Heart left ventricle (tissue), 16 donors: ENCODE data around the gene COL23A1. TPM values are rescaled to one million over a fixed set of nuclear protein-coding genes. Genes with fewer than 3 reads are reported as not detected.

ENCODE experiments used
- ATAC-seq, 4 donors: fragments of 200-7000 bp; cut with Tn5 transposase; one replicate each; pipeline ENCODE4 v1.9.1; 2020 to 2022; ENCODE audit warnings: moderate library complexity in 4 of 4, mild to moderate bottlenecking in 3 of 4, moderate number of reproducible peaks in 1 of 4
- DNase-seq, 5 donors: peaks; one replicate each; pipeline ENCODE4 v3.0.0-alpha.2; 2020
- H3K27ac ChIP-seq, 12 donors: fragments of 200-600 bp; sonication (generic) in 4 of 12; one replicate each; pipeline versions ENCODE4 v1.5.0 to v1.8.0; 2016 to 2022; ENCODE audit warnings: mild to moderate bottlenecking in 2 of 12
- H3K27me3 ChIP-seq, 9 donors: fragments of 200-600 bp; sonication (generic) in 2 of 9; one replicate each; pipeline versions ENCODE4 v1.5.1 to v1.8.0; 2016 to 2022; ENCODE audit warnings: mild to moderate bottlenecking in 3 of 9
- H3K36me3 ChIP-seq, 9 donors: fragments of 200-600 bp; sonication (generic) in 2 of 9; one replicate each; pipeline versions ENCODE4 v1.5.0 to v1.8.0; 2018 to 2022; ENCODE audit warnings: mild to moderate bottlenecking in 2 of 9
- H3K4me1 ChIP-seq, 12 donors: fragments of 200-600 bp; sonication (generic) in 4 of 12; one replicate each; pipeline versions ENCODE4 v1.5.0 to v1.8.0; 2016 to 2022; ENCODE audit warnings: mild to moderate bottlenecking in 3 of 12
- H3K4me3 ChIP-seq, 12 donors: fragments of 200-600 bp; sonication (generic) in 4 of 12; one replicate each; pipeline versions ENCODE4 v1.5.0 to v1.8.0; 2017 to 2022; ENCODE audit warnings: mild to moderate bottlenecking in 9 of 12, moderate library complexity in 4 of 12
- H3K9me3 ChIP-seq, 12 donors: fragments of 200-600 bp; sonication (generic) in 4 of 12; one replicate each; pipeline versions ENCODE4 v1.5.0 to v1.8.0; 2016 to 2022; ENCODE audit warnings: mild to moderate bottlenecking in 1 of 12
- POLR2A ChIP-seq, 2 donors: fragments of 450-650 bp; IDR thresholded peaks; one replicate each; pipeline ENCODE4 v1.6.1; 2017; ENCODE audit warnings: antibody characterized with exemption in 2 of 2, mild to moderate bottlenecking in 2 of 2, moderate library complexity in 2 of 2
- WGBS, 4 donors: extraction: QIAGEN DNeasy Blood & Tissue Kit in 2 of 4; methylation state at CpG; one replicate each; pipeline versions ENCODE4 v1.1.5 to v1.1.7; 2013 to 2018; 5-methylcytosine and 5-hydroxymethylcytosine counted together
- intact Hi-C, 10 donors: fragments of 100-400 bp; cut with DNase I; formaldehyde crosslinking; loops; one replicate each; pipeline versions ENCODE4 v1.11.1 to v1.14.2; 2022
- polyA plus RNA-seq, 2 donors: library from polyadenylated mRNA; stranded (reverse); fragments of 200-250 nt; gene quantifications; one replicate each; pipeline ENCODE4 v1.2.3, GENCODE V29; 2013
- total RNA-seq, 9 donors: library from RNA; depleted of rRNA in 2 of 9; stranded (reverse); fragments of >200 nt in 2 of 9; fragmentation: NEBNext Ultra II Directional in 3 of 9; extraction: Animal tissue kit (Norgen Biotek cat#: 25700) in 3 of 9; gene quantifications; one replicate each; pipeline versions ENCODE4 v1.1.0 to v1.2.4, GENCODE V29; 2016 to 2023
- TF ChIP-seq, protein P1 (sequence below), 12 donors: fragments of 200-600 bp; sonication (generic) in 4 of 12; IDR thresholded peaks; one replicate each; pipeline versions ENCODE4 v1.5.0 to v1.8.0; 2018 to 2022; ENCODE audit warnings: antibody characterized with exemption in 12 of 12, mild to moderate bottlenecking in 5 of 12
- donor health status: ischemic (EF 13 %, LVEDD 7.1; RV severe dilation, severe dysfunction).
- donor health status: healthy with polysubstance abuse.
- donor health status: DM: no; HTN: yes; CAD: no.
- donor health status: DM: no; HTN: no; CAD: no.
- donor health status: ischemic (EF 25% LVEDD 6.9; RV normal size, moderate dysfunction).
- donor health status: ischemic (EF 25% LVEDD 5.7; RV mildly dilated, moderate dysfunction).
- donor health status: healthy.
- donor health status: DM: yes; HTN: yes; CAD: no.
- donor health status: ischemic (EF 35%, LVEDD 5.7; RV mildly dilated, moderate dysfunction).
- donor health status: nonischemic (EF 11% LVEDD 7.7; RV severe dilation, severe dysfunction).
- donor health status: DM: yes; HTN: yes; CAD: no.
- donor health status: PGD.
- donor health status: ischemic (EF 29% LVEDD 5.4; RV normal size, mild dysfunction).
- donor health status: nonischemic (EF 23%, LVEDD 6.1; RV moderate dilation, normal function).

Gene COL23A1
- total and polyA plus RNA-seq, 11 donors, result 6.0 to 33.0 (median 18.8) TPM

DNA sequence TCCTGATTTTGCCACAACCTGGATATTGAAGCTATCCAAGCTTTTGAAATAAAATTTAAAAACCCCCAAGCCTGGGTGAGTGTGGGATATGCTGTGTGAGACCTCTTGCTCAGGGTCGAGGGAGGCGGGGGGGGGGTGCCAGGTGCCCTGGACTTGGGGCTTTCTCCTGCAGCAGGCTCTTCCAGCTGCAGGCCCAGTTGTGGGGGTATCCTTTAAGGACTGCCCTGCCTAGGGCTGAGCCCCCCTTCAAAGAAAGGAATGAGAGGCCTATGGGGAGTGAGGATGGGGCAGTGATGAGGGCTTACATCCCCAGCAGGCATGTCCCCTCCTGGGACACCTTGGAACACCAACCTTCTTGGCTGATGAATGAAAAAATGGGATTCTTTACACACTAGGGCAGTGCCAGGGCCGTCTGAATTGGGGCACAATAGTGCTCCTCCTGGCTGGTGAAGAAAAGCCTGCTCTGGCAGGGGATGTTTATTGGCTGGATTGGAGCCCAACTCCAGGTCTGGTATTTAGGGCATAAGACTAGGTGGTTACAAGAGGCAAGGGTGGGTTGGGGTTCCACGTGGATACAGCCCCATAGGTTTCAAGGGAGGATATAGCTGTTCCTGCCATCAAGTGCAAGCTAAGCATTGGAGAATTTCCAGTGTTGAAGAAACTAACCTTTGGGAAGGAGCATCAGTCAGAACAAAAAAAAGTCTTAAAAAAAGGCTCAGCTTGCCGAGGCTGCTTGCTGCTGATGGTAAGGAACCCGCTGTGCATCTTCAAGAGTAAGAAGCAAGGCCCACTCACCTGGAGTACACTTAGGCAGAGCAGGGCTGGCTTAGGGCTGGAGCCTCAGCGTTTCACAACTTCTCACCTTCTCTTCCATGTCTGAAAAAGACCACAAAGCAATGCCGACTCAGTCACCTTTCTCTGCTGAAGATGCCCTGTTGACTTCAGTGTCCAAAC lies 378.8 kb downstream of the COL23A1 start:
- H3K9me3 ChIP-seq, result no peaks in the 10 kb centered on the region
- H3K4me3 ChIP-seq, result no peak overlapping the region
- H3K27me3 ChIP-seq, result no peaks in the 10 kb centered on the region
- ATAC-seq (no peak), DNase-seq (no peak)
- 69 to 77% (median 73%) methylated on average over 8 of the region's 8 CpGs for WGBS, 4 donors
- intact Hi-C loops, result no loop called here
- peaks cover under 1 to 50% (median 16%) of the 10 kb centered on the region in 12 donors for H3K4me1 ChIP-seq
- TF ChIP-seq, protein P1, sequence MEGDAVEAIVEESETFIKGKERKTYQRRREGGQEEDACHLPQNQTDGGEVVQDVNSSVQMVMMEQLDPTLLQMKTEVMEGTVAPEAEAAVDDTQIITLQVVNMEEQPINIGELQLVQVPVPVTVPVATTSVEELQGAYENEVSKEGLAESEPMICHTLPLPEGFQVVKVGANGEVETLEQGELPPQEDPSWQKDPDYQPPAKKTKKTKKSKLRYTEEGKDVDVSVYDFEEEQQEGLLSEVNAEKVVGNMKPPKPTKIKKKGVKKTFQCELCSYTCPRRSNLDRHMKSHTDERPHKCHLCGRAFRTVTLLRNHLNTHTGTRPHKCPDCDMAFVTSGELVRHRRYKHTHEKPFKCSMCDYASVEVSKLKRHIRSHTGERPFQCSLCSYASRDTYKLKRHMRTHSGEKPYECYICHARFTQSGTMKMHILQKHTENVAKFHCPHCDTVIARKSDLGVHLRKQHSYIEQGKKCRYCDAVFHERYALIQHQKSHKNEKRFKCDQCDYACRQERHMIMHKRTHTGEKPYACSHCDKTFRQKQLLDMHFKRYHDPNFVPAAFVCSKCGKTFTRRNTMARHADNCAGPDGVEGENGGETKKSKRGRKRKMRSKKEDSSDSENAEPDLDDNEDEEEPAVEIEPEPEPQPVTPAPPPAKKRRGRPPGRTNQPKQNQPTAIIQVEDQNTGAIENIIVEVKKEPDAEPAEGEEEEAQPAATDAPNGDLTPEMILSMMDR (IDR thresholded peaks at IDR 0.05), result no peak
- TF ChIP-seq POLR2A (IDR thresholded peaks at IDR 0.05), result no peak
- H3K27ac ChIP-seq, result no peak overlapping the region
- H3K36me3 ChIP-seq, result peaks cover 7 to 100% (median 99%) of the 10 kb centered on the region in 9 donors

DNA sequence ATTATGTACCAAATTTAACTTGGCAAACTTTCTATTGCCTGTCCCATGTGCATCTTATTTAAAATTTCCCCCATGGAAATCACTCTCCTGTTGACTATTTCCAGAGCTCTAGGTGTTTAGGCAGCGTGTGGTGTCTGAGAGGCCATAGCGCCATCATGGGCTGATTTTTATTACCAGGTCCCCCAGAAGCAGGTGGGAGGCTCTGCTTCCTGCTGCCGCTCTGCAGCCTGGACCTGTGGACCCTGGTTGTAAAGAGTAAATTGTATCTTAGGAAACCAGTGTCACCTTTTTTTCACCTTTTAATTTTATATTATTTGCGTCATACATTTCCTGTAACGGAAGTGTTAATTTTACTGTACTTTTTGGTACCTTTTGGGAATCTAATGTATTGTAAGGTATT lies 379.5 kb downstream of the COL23A1 start:
- TF ChIP-seq POLR2A (IDR thresholded peaks at IDR 0.05), result no peak
- TF ChIP-seq, protein P1 (IDR thresholded peaks at IDR 0.05), result no peak
- peaks cover 7 to 50% (median 23%) of the 10 kb centered on the region in 12 donors for H3K4me1 ChIP-seq
- no peak overlapping the region for H3K4me3 ChIP-seq
- H3K36me3 ChIP-seq, result peaks cover 7 to 100% (median 96%) of the 10 kb centered on the region in 9 donors
- H3K27me3 ChIP-seq, result no peaks in the 10 kb centered on the region
- DNase-seq, result peak in 1 of 5 donors; percentile 8
- H3K9me3 ChIP-seq, result no peaks in the 10 kb centered on the region
- ATAC-seq, result no peak
- no peak overlapping the region for H3K27ac ChIP-seq
- 89 to 94% (median 93%) methylated on average over 5 of the region's 5 CpGs for WGBS, 4 donors
- intact Hi-C loops, result no loop called here

DNA sequence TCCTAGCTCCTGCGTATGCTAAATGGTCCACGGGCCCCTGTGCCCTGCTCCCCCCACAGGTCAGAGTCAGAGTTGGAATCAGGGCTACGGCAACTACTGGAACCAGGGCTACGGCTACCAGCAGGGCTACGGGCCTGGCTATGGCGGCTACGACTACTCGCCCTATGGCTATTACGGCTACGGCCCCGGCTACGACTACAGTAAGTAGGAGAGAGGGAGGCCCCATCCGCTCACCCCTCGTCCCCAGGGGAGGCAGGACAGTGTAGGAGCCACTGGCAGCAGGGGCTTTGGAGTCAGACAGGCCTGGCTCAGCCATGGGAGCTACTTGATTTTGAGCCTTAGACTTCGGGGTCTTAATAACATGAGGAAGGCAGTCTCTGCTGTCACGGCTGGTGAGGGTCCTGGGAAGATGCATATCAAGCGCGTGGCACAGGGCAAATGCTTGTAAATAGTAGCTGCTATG lies 380.1 kb downstream of the COL23A1 start:
- no peak for TF ChIP-seq POLR2A (IDR thresholded peaks at IDR 0.05)
- TF ChIP-seq, protein P1 (IDR thresholded peaks at IDR 0.05), result no peak
- ATAC-seq (no peak), DNase-seq (peak in 1 of 5 donors; percentile 23)
- Histone ChIP-seq H3K9me3 (no peaks in the 10 kb centered on the region), H3K36me3 (peaks cover 7 to 97% (median 90%) of the 10 kb centered on the region in 9 donors), H3K27me3 (no peaks in the 10 kb centered on the region), H3K4me3 (no peak overlapping the region), H3K27ac (no peak overlapping the region), H3K4me1 (peaks cover 11 to 46% (median 24%) of the 10 kb centered on the region in 12 donors)
- intact Hi-C loops, result no loop called here
- 92 to 93% (median 92%) methylated on average over 18 of the region's 18 CpGs for WGBS, 4 donors

DNA sequence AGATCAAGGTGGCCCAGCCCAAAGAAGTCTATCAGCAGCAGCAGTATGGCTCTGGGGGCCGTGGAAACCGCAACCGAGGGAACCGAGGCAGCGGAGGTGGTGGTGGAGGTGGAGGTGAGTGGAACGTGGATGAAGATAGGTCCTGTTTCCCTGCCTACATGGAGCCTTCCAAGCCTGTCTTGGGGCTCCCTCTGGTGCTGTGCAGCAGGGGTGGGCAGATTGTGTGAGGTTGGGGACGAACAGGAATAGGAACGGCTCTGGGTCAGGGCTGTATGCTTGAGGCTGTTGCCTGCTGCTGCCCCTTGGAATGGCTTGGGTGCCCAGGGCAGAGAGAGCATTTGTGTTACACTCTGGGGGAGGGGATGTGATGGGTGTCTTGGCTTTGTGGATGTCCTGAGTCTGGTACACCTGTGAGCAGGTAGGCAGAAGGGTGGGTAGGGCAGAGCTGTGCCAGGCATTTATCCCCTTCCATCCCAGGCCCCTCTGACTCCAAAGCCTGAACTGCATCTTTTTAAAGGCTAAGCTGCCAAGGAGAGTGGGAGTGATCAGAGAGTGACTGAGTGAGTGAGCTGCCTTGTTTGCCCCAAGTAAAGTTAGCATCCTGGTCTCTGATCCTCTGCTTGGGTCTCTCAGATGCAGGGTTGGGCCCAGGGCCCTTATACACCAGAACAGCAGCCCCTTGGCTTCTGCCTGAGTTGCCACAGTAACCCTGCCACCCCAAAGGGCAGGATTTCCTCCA lies 380.7 kb downstream of the COL23A1 start:
- intact Hi-C loops, result no loop called here
- 78 to 91% (median 85%) methylated on average over 8 of the region's 8 CpGs for WGBS, 4 donors
- H3K27ac ChIP-seq, result no peak overlapping the region

More for the DNA sequence above, 380.7 kb downstream of the COL23A1 start:
- Histone ChIP-seq H3K4me3 (no peak overlapping the region), H3K9me3 (no peaks in the 10 kb centered on the region), H3K27me3 (no peaks in the 10 kb centered on the region), H3K4me1 (peaks cover 11 to 42% (median 24%) of the 10 kb centered on the region in 12 donors), H3K36me3 (peaks cover 7 to 91% (median 84%) of the 10 kb centered on the region in 9 donors)
- no peak for ATAC-seq
- TF ChIP-seq, protein P1 (IDR thresholded peaks at IDR 0.05), result no peak
- no peak for TF ChIP-seq POLR2A (IDR thresholded peaks at IDR 0.05)
- peak in 1 of 5 donors; percentile 8 for DNase-seq
